HG03159 (cell line): Measurements from ENCODE around the gene C1orf210.

Experiments used
- ATAC-seq: cut with Tn5 transposase; IDR thresholded peaks from one replicate; pipeline ENCODE4 v1.9.1; 2021; ENCODE audit warnings: mild to moderate bottlenecking, moderate library complexity; ENCODE audit not compliant: unreplicated experiment

The C1orf210 gene

GRCh38 chr1:43296207-43296606, 10.8 kb upstream of the C1orf210 start:
- ATAC-seq = no peak

GRCh38 chr1:43294761-43295160, 9.4 kb upstream of the C1orf210 start:
- no peak for ATAC-seq

DNA sequence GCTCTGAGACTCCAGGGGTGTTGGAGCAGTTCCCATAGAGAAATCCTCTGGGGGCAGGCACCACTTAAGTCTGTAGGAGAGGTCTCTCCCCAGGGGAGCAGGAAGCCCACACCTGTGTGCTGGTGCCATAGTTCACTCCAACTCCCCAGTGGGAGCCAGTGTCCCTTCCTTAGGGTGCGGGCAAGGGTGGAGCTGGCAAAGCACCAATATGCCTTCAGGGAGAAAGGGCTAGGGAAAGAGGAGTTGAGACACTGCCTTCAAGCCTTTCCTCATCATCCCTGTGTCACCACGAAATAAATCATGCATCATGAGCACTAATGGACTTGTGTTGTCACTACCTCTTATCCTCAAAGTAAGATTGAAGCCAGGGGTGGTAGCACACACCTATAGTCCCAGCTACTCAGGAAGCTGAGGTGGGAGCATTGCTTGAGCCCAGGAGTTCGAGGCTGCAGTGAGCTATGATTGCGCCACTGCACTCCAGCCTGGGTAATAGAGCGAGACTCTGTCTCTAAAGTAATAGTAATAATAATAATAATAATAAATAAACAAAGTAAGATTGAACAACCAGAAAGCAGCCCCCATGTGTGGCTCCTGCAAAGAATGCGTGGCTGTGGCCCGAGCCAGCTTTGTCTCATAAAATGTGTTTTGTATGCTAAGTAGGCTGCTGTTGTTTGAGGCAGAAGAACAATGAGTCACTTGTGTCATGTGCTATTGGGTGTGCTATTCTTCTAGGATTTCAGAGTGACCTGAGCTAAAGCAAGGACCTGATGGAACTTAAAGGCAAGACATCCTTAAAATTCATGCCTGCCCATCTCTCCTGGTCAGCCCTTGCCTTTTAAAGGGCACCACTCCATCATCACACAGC, 8.7 kb upstream of the C1orf210 start:
- no peak for ATAC-seq

DNA sequence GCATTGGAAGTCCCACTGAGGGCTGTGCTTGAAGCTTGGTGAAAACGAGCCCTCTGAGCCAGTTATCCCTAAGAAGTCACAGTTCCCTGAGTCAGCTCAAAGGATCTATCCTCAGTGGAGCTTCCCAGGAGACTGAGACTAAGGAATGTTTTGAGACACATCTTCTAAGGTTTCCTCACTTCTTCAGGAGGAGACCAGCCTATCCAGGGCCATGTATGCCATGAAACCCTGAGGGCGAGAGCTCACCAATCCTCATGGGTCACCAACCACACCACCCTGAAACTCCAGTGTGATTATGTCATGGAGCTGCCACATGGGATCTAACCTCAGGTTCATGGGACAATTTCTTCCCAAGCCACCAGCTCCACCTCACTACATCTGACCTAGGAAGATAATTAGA, 7.8 kb upstream of the C1orf210 start:
- no peak for ATAC-seq

DNA sequence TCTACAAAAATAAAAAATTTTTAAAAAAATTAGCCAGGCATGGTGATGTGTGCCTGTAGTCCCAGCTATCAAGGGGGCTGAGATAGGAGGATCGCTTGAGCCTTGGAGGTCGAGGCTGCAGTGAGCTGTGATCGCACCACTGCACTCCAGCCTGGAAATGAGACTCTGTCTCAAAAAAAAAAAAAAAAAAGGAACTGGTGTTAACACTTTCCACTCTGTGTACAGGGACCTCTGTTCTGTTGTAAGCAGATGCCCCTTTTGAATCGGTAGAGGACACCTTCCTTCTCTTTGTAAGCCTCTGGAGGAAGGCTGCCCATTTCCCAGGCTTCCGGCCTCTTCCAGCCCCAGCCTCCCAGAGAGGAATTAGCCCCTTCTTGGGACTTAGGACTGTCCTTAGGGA, 7.3 kb upstream of the C1orf210 start:
- ATAC-seq = no peak

DNA sequence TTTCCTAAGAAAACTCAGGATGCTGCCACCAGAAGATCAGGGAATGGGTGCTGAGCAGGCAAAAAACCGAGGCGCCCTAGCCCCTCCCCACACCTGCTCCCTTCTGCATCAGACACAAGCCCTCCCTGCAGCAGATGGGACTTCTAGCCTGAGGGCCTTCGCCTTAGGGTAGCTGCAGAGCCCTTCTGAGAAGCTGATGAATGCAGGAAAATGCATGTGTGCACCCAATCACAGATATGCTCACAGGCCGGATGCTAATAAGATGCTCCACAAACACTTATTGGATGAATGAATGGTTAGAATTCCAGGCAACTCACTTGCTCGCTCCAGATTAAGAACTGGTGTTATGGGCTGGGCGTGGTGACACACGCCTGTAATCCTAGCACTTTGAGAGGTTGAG, 6.8 kb upstream of the C1orf210 start:
- ATAC-seq = no peak

DNA sequence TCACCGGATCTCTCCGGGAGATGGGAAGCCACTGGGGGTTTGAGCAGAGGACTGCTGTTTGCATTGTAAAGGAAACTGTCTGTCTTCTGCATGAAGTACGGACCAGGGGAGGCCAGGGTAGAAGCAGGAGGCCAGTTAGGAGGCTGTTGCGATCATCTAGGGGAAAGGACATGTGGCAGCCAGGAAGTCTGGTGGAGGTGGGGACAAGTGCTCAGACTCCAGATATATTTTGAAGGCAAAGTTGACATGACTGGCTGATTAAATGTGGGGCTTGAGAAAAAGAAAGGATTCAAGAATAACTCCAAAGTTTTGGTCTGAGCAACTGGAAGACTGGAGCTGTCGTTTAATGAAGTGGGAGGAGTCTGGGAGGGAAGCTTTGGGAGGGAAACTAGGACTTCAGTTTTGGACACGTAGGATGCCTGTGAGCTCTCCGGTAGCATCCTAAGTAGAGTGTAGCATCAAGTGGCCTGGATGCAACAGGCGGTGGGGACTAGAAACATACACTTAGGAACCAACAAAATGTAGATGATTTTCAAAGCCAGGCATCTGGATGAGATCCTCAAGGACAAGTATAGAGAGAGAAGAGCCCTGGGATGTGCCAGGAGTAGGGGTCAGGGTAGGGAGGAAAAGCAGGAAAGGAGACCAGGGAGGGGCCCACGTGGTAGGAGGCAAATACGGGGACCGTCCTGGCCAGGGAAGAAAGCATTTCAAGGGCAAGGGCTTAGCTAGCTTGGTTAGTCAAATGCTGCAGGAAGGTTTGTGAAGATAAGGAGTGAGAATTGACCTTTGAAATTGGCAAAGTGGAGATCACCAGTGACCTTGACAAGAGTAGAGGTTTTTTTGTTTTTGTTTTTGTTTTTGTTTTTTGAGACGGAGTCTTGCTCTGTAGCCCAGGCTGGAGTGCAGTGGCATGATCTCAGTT, 3.7 kb upstream of the C1orf210 start:
- no peak for ATAC-seq

DNA sequence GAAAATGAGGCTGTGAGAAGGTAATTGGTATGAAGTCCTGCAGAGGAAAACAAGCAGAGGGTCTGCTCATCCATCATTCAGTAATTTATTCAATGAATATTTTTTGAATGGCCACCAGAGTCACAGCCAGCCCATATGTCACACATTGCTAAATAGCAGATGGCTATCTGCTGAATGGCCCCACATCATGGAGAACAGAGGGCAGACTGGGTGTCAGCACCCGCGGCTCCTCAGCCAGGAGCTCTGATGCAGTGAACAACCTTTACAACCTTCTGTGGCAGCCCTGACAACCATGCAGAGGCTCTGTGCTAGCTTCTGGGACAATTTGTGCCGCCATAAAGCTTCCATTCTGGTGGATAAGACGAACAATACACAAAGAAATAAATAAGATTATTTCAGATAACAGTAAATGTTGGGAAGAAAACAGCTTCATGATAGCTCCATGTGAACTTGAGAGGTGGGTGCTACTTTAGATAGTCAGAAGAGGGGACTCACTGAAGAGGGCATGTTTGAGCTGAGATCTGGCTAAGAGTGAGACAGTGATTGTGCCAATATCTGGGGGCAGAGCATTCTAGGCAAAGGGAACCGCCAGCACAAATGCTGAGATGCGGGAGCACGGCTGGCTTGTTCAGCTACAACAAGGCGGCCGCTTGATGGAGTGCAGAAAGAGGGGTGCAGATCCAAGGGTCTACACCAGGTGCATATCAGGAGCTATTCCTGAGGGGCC, 2.8 kb upstream of the C1orf210 start:
- no peak for ATAC-seq

GRCh38 chr1:43286533-43286932, 1.2 kb upstream of the C1orf210 start:
- ATAC-seq = no peak

DNA sequence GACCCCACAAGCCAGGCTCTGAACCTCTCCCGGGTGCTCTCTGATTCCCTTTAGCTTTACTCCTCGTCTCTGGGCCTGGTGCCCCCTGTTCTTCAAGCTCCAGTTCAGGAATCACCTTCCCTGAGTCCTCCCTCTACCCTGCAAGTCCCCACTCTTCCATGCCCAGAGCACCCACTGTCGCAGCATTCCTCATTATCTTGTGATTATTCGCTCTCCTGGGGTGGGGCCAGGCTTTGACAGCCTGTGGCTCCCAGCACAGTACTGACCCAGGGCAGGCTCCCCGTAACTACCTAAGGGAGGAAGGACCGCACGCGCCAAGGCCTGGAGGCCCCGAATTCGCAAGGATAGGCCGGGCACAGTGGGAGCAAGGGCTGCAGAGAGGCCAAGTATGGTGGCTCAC, 734 bp upstream of the C1orf210 start:
- ATAC-seq = no peak

GRCh38 chr1:43284546-43285110, 753 bp downstream of the C1orf210 start:
- ATAC-seq = no peak

- ATAC-seq = no peak
Observed at GRCh38 chr1:43284065-43284464, 1.3 kb downstream of the C1orf210 start.

- no peak for ATAC-seq
Observed at GRCh38 chr1:43282220-43283195, 2.9 kb downstream of the C1orf210 start.

GRCh38 chr1:43280692-43281091, 4.7 kb downstream of the C1orf210 start:
- no peak for ATAC-seq

DNA sequence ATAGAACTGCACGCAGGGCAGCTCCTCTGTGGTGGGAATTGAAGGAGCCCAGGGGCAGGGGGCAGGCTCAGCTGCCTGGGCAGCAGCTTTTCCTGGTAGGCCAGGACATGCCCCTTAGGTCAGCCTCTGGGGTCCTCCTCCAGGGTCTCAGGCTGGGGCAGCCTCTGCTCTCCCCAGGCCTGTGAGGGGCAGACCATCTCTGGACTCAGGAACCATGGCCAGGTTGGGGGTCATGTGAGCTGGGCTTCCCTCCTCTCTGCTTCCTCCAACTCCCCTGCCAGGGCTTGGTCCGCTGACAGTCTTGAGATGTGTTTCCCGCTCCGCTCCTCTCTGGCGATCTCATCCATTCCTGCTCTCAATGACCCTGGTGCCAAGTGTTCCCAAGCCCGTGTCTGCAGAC, 5.7 kb downstream of the C1orf210 start:
- no peak for ATAC-seq

GRCh38 chr1:43279161-43279560, 6.2 kb downstream of the C1orf210 start:
- ATAC-seq = no peak

GRCh38 chr1:43277116-43277876, 8.1 kb downstream of the C1orf210 start:
- ATAC-seq = no peak

DNA sequence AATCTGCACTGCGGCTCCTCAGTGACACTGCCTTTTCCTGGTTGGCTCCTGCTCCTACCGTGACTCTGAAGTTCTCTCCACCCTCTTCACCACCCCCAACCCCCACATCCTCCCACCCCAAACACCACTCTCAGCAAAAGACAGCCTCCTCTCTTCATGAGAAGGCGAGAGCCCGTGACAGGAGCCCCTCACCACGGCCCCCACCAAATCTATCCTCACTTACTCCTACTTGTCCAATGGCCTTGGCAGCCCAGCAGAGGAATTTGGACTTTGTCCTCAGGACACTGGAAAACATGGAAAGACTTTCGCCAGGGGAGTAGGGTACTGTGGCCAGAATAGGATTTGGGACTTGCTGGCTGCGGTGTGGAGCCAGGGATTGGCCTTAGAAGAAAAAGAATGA, 8.7 kb downstream of the C1orf210 start:
- no peak for ATAC-seq
